ENCODE results near the gene PFKM.

- TF ChIP-seq POU2F2 (IDR thresholded peaks at IDR 0.05; ENCODE audit: low read depth, low read length) (no peak), POLR2A (IDR thresholded peaks at IDR 0.05; ENCODE audit: low read depth, low read length) (no peak), POLR2AphosphoS5 (IDR thresholded peaks at IDR 0.05; ENCODE audit: low read depth, low read length) (no peak)
Measured at GRCh38 chr12:48075832-48076231, 43.3 kb upstream of the PFKM start.
